GM12801 (cell line): ENCODE measurements around the gene CEP112.

Experiments used
- TF ChIP-seq, protein P1 (sequence below): IDR thresholded peaks from one replicate; pipeline ENCODE4 v1.5.1; 2011; ENCODE audit warnings: control low read depth; ENCODE audit not compliant: insufficient read length; ENCODE audit errors: extremely low read depth

CEP112 gene

DNA sequence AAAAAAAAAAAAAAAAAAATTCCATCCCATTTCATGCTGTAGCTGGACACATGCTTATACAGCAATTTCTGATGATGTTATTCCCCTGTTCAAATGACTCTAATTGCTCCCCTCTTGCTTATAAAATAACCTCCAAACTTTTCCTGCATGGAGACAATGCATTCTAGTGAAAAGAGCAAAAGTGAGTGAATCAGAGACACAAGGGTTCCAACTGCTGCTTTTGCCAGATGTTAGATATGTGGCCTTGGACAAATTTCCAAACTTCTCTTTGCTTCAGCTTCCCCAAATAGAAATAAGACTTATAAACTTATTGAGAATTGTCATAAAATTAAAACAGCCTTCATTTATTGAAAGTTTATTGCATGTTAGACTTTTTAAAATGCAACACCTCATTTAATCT lies 565.5 kb downstream of the CEP112 start:
- TF ChIP-seq, protein P1, sequence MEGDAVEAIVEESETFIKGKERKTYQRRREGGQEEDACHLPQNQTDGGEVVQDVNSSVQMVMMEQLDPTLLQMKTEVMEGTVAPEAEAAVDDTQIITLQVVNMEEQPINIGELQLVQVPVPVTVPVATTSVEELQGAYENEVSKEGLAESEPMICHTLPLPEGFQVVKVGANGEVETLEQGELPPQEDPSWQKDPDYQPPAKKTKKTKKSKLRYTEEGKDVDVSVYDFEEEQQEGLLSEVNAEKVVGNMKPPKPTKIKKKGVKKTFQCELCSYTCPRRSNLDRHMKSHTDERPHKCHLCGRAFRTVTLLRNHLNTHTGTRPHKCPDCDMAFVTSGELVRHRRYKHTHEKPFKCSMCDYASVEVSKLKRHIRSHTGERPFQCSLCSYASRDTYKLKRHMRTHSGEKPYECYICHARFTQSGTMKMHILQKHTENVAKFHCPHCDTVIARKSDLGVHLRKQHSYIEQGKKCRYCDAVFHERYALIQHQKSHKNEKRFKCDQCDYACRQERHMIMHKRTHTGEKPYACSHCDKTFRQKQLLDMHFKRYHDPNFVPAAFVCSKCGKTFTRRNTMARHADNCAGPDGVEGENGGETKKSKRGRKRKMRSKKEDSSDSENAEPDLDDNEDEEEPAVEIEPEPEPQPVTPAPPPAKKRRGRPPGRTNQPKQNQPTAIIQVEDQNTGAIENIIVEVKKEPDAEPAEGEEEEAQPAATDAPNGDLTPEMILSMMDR, result no peak

DNA sequence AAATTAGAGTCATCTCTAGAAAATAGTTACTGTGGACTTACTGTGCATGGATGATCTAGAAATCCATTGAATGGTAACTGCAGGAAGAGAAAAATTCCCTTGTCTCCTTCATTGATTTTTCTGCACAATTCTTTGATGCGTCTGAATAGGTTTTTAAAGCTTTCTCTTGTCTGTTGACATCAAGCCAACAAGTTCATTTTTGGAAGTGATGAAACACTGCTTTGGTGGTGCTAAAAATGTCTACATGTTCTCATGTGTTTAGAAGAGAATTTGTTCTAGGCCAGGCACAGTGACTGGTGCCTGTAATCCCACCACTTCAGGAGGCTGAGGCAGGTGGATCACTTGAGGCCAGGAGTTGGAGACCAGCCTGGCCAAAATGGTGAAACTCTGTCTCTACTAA lies 573.4 kb downstream of the CEP112 start:
- TF ChIP-seq, protein P1, result no peak

DNA sequence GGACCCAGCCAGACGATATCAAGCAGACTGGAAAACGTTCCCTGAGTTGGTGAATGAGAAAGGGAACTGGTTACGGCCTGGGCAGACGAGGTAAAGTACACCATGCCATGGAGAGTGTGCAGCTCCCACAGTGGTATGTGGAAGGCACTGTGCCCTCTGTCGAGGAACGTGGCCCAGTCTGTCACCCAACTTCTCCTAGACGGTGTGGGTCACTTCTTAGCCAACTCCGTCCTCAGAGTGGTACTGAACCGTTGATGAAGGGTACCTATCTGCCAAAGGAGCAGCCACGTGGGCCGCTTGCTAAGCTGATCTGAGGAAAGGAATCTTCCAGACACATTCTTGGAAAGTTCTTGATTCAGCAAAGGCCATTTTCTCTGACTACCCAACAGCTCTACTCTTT lies 574.4 kb downstream of the CEP112 start:
- TF ChIP-seq, protein P1, result no peak

DNA sequence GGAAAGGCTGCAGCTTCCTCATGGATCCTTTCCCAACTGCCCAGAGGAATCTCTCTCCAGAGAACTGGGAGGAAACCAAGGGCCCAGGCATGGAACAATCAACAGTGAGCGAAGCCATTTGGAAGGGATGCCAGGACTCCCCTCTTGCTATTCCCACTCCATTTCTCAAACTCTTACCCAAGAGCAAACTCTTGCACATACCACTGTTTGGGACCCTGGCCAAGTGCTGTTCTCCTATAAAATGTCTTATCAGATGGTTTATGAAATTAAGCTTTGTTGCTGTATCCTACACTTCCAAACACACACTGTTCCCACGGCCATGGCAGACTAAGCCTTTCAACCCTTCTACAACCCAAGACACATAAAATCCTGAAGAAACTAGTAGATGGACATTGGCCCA lies 582.2 kb downstream of the CEP112 start:
- TF ChIP-seq, protein P1, result no peak

DNA sequence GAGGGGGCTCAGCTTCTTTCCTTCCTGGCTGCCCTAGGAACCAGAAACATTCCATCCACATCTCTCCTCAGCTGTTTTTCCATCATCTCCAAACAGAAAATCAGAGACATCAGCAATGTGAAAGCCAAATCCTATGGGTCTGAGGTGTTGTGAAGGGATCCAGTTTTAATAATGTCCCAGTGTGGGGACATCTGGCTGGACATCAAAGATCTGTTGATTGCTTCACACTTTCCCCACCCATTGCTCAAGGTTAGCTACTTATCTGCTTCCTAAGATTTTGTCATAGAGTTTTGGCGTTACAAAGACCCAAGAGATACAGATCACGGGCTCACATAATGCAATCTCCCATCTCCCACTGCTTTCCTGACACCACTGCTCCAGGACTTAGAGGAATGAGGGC lies 582.6 kb downstream of the CEP112 start:
- TF ChIP-seq, protein P1, result no peak

DNA sequence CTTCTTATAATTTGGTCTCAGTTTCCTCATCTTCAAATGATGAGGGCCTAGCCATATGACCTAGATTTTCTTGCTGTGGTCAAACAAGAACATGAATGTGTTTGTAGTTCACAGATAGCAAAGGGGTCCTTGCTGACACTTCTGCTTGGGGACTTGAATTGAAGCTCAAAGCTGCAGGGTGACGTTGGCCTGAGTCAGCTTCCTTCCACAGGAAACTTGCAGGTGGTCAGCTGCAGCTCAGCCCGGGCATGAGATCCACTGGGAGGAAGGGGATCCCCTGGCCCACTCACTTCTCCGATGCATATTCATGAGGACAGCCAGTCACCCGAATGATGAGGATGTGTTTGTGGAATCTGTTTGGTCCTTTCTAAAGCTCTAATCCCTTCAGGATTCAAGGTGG lies 587.9 kb downstream of the CEP112 start:
- TF ChIP-seq, protein P1, result no peak

DNA sequence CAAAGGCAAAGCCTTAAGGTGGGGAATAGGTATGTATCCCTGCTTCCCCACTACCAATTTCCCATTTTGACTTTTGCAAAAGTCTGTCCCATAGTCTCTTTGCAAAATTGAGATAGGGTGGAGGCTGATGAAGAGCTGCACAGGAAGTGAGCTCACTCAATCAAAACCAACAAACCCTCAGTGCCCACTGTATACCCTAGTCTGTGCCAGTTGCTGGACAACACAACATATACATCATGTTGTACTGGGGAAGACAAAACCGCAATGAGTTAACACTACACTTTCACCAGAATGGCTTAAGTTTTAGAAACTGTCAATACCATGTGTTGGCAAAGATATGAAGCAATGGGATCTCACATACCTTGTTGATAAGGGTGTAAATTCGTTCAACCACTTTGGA lies 590.1 kb downstream of the CEP112 start:
- TF ChIP-seq, protein P1, result no peak

DNA sequence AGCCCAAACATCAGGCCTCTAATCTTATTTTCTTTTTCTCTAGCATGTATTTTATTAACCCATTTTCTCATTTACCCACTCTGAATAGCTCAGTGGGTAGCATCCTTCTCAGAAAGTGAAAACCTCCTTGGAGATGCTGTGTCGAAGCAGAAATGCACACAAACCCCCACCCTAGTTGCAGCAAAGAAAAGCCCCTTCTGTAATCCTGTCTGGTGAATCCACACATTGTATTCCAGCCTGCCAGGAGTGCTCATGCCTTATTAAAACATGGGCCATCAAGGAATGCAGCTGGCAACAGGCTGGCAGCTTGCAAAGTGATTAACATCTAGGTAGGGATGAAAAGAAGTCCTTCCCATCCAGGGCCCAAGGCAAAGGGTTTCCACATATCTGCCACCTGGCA lies 590.8 kb downstream of the CEP112 start:
- TF ChIP-seq, protein P1, result no peak
